Activated CD8-positive, alpha-beta T cell treated with anti-CD3 and anti-CD28 coated beads for 36 hours (primary cell): ENCODE data around the gene NNT. TPM values are rescaled to one million over a fixed set of nuclear protein-coding genes. Genes with fewer than 3 reads are reported as not detected.
A peak's percentile ranks its signal among the peaks of the same experiment; 100 is the strongest.
"Not testable (repeated sequence)": the region's sequence is repeated elsewhere in the genome, so short reads cannot be mapped to it uniquely, and the experiment has no call there.

Experiments
- ATAC-seq: fragments of 200-7000 bp; cut with Tn5 transposase; one replicate; pipeline ENCODE4 v1.10.0; 2021; ENCODE audit warnings: mild to moderate bottlenecking, moderate library complexity
- CTCF ChIA-PET: fragments of 350-600 bp; sonication (Branson Sonifier 250); formaldehyde crosslinking; loops from one replicate; lab custom pipeline; 2021; ENCODE audit warnings: antibody characterized with exemption; lab: Charles Lee
- POLR2A ChIA-PET: fragments of 350-600 bp; sonication (Branson Sonifier 250); formaldehyde crosslinking; loops from one replicate; lab custom pipeline; 2021; ENCODE audit warnings: antibody characterized with exemption; lab: Charles Lee
- DNase-seq: peaks from one replicate; pipeline ENCODE4 v3.0.0-alpha.2; 2020
- H3K27ac Mint-ChIP-seq: one replicate; pipeline ENCODE4 v1.8.0; 2021; ENCODE audit warnings: mild to moderate bottlenecking, mixed read lengths
- H3K27me3 Mint-ChIP-seq: one replicate; pipeline ENCODE4 v1.8.0; 2021; ENCODE audit warnings: mixed read lengths
- H3K36me3 Mint-ChIP-seq: one replicate; pipeline ENCODE4 v1.8.0; 2021; ENCODE audit warnings: low read depth, mixed read lengths
- H3K4me1 Mint-ChIP-seq: one replicate; pipeline ENCODE4 v1.8.0; 2021; ENCODE audit warnings: low read depth, mixed read lengths
- H3K4me3 Mint-ChIP-seq: one replicate; pipeline ENCODE4 v1.8.0; 2021; ENCODE audit warnings: mild to moderate bottlenecking, moderate library complexity, mixed read lengths
- H3K9me3 Mint-ChIP-seq: one replicate; pipeline ENCODE4 v1.8.0; 2021; ENCODE audit warnings: mixed read lengths
- CTCF ChIP-seq: fragments of 200-600 bp; IDR thresholded peaks from one replicate; pipeline ENCODE4 v1.8.0; 2022; ENCODE audit warnings: antibody characterized with exemption, mild to moderate bottlenecking
- intact Hi-C: fragments of 100-400 bp; cut with micrococcal nuclease; formaldehyde crosslinking; loops from one replicate; pipeline ENCODE4 v1.10.0; 2022
- total RNA-seq, 2 experiments: library from RNA; stranded (reverse); gene quantifications; one replicate each; pipeline ENCODE4 v1.2.3, GENCODE V29; 2021

The NNT gene
- total RNA-seq, 2 experiments from 2014 or later, result 72.0 to 78.4 TPM

GRCh38 chr5:43590700-43591099, 12.3 kb upstream of the NNT start:
- H3K27me3 Mint-ChIP-seq, result no peaks in the 10 kb centered on the region
- TF ChIP-seq CTCF, result no peak
- peaks cover 4% of the 10 kb centered on the region for H3K36me3 Mint-ChIP-seq
- intact Hi-C loops, result no loop called here
- H3K4me1 Mint-ChIP-seq, result no peaks in the 10 kb centered on the region
- ChIA-PET POLR2A (interaction anchor here (1.0 kb wide), 2 partner anchors 13 to 34 kb away, joined by 3 read pairs; partner anchors contain the start of gene NNT), CTCF (interaction anchor here (1.1 to 1.2 kb wide), 2 partner anchors 10 to 41 kb away, joined by 3 read pairs; no protein-coding TSS in a partner anchor)
- no peak overlapping the region for H3K27ac Mint-ChIP-seq
- no peak overlapping the region for H3K4me3 Mint-ChIP-seq
- no peaks in the 10 kb centered on the region for H3K9me3 Mint-ChIP-seq
- ATAC-seq (peak; percentile 4), DNase-seq (no peak)

GRCh38 chr5:43592363-43592762, 10.6 kb upstream of the NNT start:
- Mint-ChIP-seq H3K4me1 (no peaks in the 10 kb centered on the region), H3K27me3 (no peaks in the 10 kb centered on the region), H3K27ac (no peak overlapping the region), H3K36me3 (peaks cover 1% of the 10 kb centered on the region), H3K9me3 (no peaks in the 10 kb centered on the region), H3K4me3 (no peak overlapping the region)
- no peak for DNase-seq
- no peak for TF ChIP-seq CTCF
- intact Hi-C loops, result no loop called here
- ChIA-PET CTCF (no interaction called here), POLR2A (no interaction called here)
- no peak for ATAC-seq

GRCh38 chr5:43598927-43599326, 4.1 kb upstream of the NNT start:
- CTCF ChIA-PET, result interaction anchor here (1.6 to 1.8 kb wide), 2 partner anchors 15 to 32 kb away, joined by 3 to 8 read pairs; no protein-coding TSS in a partner anchor
- H3K27ac Mint-ChIP-seq, DNase-seq, ATAC-seq, H3K27me3 Mint-ChIP-seq, H3K36me3 Mint-ChIP-seq, H3K9me3 Mint-ChIP-seq, H3K4me3 Mint-ChIP-seq, intact Hi-C loops: not testable (repeated sequence)
- POLR2A ChIA-PET, result interaction anchor here (1.1 kb wide), 1 partner anchor 43 kb away, joined by 3 read pairs; no protein-coding TSS in a partner anchor
- peaks cover 21% of the 10 kb centered on the region for H3K4me1 Mint-ChIP-seq

GRCh38 chr5:43601454-43602260, 1.3 kb upstream of the NNT start:
- no peaks in the 10 kb centered on the region for H3K27me3 Mint-ChIP-seq
- H3K36me3 Mint-ChIP-seq, result peaks cover 16% of the 10 kb centered on the region
- H3K4me1 Mint-ChIP-seq, result peaks cover 33% of the 10 kb centered on the region
- peak overlapping the region; percentile 86 for H3K4me3 Mint-ChIP-seq
- ATAC-seq (no peak), DNase-seq (no peak)
- ChIA-PET POLR2A (interaction anchor here (1.3 to 3.6 kb wide), 4 partner anchors 15 to 117 kb away, joined by 3 to 22 read pairs (median 8); partner anchors contain the start of gene TMEM267), CTCF (interaction anchor here (1.1 to 3.2 kb wide), 6 partner anchors 11 to 117 kb away, joined by 3 to 25 read pairs (median 4); partner anchors contain the start of gene TMEM267)
- no peak for TF ChIP-seq CTCF
- intact Hi-C loops, result loop anchor here (5.0 kb wide), 1 partner anchor 44 kb away; the partner anchor contains the start of gene PAIP1
- H3K9me3 Mint-ChIP-seq, result no peaks in the 10 kb centered on the region
- H3K27ac Mint-ChIP-seq, result peak overlapping the region; percentile 87

- ATAC-seq, result peak; percentile 81
- DNase-seq, result peak; percentile 88
- peaks cover 39% of the 10 kb centered on the region for H3K4me1 Mint-ChIP-seq
- POLR2A ChIA-PET, result interaction anchor here (1.1 to 3.6 kb wide), 13 partner anchors 13 to 219 kb away, joined by 3 to 22 read pairs (median 4); partner anchors contain the start of gene TMEM267
- no peaks in the 10 kb centered on the region for H3K9me3 Mint-ChIP-seq
- TF ChIP-seq CTCF, result no peak
- H3K27ac Mint-ChIP-seq, result peak overlapping the region; percentile 87
- no peaks in the 10 kb centered on the region for H3K27me3 Mint-ChIP-seq
- H3K4me3 Mint-ChIP-seq, result peak overlapping the region; percentile 86
- peaks cover 18% of the 10 kb centered on the region for H3K36me3 Mint-ChIP-seq
- intact Hi-C loops, result loop anchor here (5.0 kb wide), 1 partner anchor 46 kb away; the partner anchor contains the start of gene PAIP1
- CTCF ChIA-PET, result interaction anchor here (0.7 to 3.2 kb wide), 6 partner anchors 8 to 119 kb away, joined by 3 to 25 read pairs (median 5); partner anchors contain the start of gene TMEM267
These were observed 601 bp downstream of the NNT start for GRCh38 chr5:43603344-43604217.
